ENCODE data around the gene SYT3.

SYT3 gene, protein sequence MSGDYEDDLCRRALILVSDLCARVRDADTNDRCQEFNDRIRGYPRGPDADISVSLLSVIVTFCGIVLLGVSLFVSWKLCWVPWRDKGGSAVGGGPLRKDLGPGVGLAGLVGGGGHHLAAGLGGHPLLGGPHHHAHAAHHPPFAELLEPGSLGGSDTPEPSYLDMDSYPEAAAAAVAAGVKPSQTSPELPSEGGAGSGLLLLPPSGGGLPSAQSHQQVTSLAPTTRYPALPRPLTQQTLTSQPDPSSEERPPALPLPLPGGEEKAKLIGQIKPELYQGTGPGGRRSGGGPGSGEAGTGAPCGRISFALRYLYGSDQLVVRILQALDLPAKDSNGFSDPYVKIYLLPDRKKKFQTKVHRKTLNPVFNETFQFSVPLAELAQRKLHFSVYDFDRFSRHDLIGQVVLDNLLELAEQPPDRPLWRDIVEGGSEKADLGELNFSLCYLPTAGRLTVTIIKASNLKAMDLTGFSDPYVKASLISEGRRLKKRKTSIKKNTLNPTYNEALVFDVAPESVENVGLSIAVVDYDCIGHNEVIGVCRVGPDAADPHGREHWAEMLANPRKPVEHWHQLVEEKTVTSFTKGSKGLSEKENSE
- long read RNA-seq, result 0 reads

GRCh38 chr19:50639121-50640112 is at the start of gene SYT3:
SYT3 (minus strand) TSS chr19:50639881; CDS start chr19:50637411, 2,470 bp downstream.
- H3K27ac ChIP-seq (replicated peaks), result no peak within 1 kb of the TSS
- DNase-seq (ENCODE audit: low read depth in 1 of 2, low spot score in 1 of 2), result no peak
- no peak for TF ChIP-seq REST (IDR thresholded peaks at IDR 0.05; ENCODE audit: insufficient replicate concordance, low read depth)
- no peak for TF ChIP-seq CTCF (IDR thresholded peaks at IDR 0.05; ENCODE audit: insufficient read depth, low read length)
- no peak for TF ChIP-seq GABPA (IDR thresholded peaks at IDR 0.05; ENCODE audit: low read depth)
- no peak for TF ChIP-seq SPI1 (IDR thresholded peaks at IDR 0.05; ENCODE audit: borderline replicate concordance, low read depth)
- TF ChIP-seq POLR2AphosphoS5 (IDR thresholded peaks at IDR 0.05; ENCODE audit: low read depth), result no peak
- no peak within 1 kb of the TSS for H3K4me3 ChIP-seq (replicated peaks; ENCODE audit: insufficient read depth, low read length)
- peaks cover 20% of the 10 kb centered on the region for H3K27me3 ChIP-seq (ENCODE audit: insufficient read depth, poor library complexity, severe bottlenecking)

DNA sequence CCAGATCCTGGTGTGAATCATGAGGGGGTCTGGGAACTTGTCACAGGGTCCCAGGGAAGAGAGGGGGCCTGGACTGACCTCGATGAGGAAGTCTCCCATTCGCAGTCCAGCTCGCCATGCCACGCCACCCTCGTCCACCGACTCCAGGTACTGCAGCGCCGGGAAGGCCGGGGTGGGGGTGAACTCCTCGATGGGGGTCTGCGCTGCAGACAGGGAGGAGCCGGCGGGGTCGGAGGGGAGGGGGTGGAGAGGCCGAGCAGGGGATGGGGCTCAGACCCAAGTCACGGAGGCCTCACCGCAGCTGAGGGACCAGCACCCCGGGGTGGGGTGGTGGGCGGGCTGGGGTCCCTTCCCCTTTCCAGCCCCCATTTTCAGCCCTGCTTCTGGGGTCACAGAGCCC is 49.1 kb upstream of the SYT3 start:
- no peak for TF ChIP-seq SPI1 (IDR thresholded peaks at IDR 0.05; ENCODE audit: borderline replicate concordance, low read depth)
- no peak for TF ChIP-seq GABPA (IDR thresholded peaks at IDR 0.05; ENCODE audit: low read depth)
- TF ChIP-seq POLR2AphosphoS5 (IDR thresholded peaks at IDR 0.05; ENCODE audit: low read depth), result no peak
- TF ChIP-seq REST (IDR thresholded peaks at IDR 0.05; ENCODE audit: insufficient replicate concordance, low read depth), result no peak
- Histone ChIP-seq H3K4me3 (replicated peaks; ENCODE audit: insufficient read depth, low read length) (no peak overlapping the region), H3K27me3 (ENCODE audit: insufficient read depth, poor library complexity, severe bottlenecking) (peaks cover 4% of the 10 kb centered on the region), H3K27ac (replicated peaks) (no peak overlapping the region)
- DNase-seq (ENCODE audit: low read depth in 1 of 2, low spot score in 1 of 2), result no peak

DNA sequence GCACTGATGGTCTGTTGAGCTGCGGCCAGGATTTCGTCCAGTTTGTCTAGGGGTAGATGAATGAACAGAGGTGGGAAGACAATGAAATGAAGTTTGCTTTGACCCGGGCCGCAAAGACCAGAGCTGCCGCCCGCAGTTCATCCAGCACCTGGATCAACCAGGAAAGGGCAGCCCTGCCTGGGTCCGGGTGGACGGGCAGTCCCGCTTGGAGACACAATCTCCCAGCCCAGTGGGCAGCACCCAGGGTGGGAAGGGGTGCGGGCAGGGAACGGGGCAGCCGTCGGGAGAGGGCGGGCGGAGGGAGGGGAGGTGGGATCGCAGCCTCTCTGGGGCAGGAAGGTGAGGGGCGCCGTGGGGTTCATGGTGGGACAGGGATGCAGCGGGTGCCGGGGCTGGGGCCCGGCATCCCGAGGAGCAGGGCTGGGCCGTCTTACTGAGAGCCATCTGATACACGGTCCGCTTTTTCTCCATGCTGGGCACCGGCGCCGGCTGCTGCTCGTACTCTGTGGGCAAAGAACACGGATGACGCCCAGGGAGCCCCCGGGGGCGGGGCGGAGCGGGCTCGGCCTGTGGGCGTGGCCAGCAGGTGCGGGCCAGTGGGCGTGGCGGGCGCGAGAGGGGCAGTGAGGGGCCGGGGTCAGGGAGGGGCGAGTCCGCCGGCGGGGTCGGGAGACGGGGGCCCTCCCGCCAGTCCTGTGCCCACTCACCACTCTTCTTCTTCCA is 46.8 kb upstream of the SYT3 start:
- no peaks in the 10 kb centered on the region for H3K27me3 ChIP-seq (ENCODE audit: insufficient read depth, poor library complexity, severe bottlenecking)
- TF ChIP-seq REST (IDR thresholded peaks at IDR 0.05; ENCODE audit: insufficient replicate concordance, low read depth) (no peak), CTCF (IDR thresholded peaks at IDR 0.05; ENCODE audit: insufficient read depth, low read length) (no peak), POLR2AphosphoS5 (IDR thresholded peaks at IDR 0.05; ENCODE audit: low read depth) (no peak), GABPA (IDR thresholded peaks at IDR 0.05; ENCODE audit: low read depth) (no peak), SPI1 (IDR thresholded peaks at IDR 0.05; ENCODE audit: borderline replicate concordance, low read depth) (no peak)
- no peak overlapping the region for H3K4me3 ChIP-seq (replicated peaks; ENCODE audit: insufficient read depth, low read length)
- DNase-seq (ENCODE audit: low read depth in 1 of 2, low spot score in 1 of 2), result no peak
- H3K27ac ChIP-seq (replicated peaks), result no peak overlapping the region

All from HL-60 (cell line).